ENCODE data around the gene KDM5B. TPM values are rescaled to one million over a fixed set of nuclear protein-coding genes. Genes with fewer than 3 reads are reported as not detected.

The KDM5B gene
- total and polyA plus RNA-seq, 9 of the 15 experiments (the other 6 are each of a cell fraction or from before 2014, with no cell fraction given): 15.4 to 90.6 (median 57.1) TPM

- TF ChIP-seq DPF2 (IDR thresholded peaks at IDR 0.05): peak; percentile 86
- TF ChIP-seq PHF20 (IDR thresholded peaks at IDR 0.05; ENCODE audit: partially characterized antibody): no peak
- peak; percentile 37; the same call in 1 of the 2 replicates for TF ChIP-seq ZFX (CRISPR knock-in tag; IDR thresholded peaks at IDR 0.05)
- TF ChIP-seq ZNF76 (CRISPR knock-in tag; IDR thresholded peaks at IDR 0.05; ENCODE audit: borderline replicate concordance): no peak
- TF ChIP-seq, protein P1, sequence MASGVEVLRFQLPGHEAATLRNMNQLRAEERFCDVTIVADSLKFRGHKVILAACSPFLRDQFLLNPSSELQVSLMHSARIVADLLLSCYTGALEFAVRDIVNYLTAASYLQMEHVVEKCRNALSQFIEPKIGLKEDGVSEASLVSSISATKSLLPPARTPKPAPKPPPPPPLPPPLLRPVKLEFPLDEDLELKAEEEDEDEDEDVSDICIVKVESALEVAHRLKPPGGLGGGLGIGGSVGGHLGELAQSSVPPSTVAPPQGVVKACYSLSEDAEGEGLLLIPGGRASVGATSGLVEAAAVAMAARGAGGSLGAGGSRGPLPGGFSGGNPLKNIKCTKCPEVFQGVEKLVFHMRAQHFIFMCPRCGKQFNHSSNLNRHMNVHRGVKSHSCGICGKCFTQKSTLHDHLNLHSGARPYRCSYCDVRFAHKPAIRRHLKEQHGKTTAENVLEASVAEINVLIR (CRISPR knock-in tag; IDR thresholded peaks at IDR 0.05): no peak
- no peak for TF ChIP-seq SNRNP70 (optimal IDR thresholded peaks at IDR 0.05; ENCODE audit: low read depth, low read length)
- peak; percentile 51; the same call in 1 of the 2 replicates for TF ChIP-seq ZBTB33 (CRISPR knock-in tag; IDR thresholded peaks at IDR 0.05)
- TF ChIP-seq ARNT (IDR thresholded peaks at IDR 0.05): 0 out of 4 replicates have a peak, but pooled peaks of 1 of the 2 experiments have one; percentile 3
- TF ChIP-seq, protein P2, sequence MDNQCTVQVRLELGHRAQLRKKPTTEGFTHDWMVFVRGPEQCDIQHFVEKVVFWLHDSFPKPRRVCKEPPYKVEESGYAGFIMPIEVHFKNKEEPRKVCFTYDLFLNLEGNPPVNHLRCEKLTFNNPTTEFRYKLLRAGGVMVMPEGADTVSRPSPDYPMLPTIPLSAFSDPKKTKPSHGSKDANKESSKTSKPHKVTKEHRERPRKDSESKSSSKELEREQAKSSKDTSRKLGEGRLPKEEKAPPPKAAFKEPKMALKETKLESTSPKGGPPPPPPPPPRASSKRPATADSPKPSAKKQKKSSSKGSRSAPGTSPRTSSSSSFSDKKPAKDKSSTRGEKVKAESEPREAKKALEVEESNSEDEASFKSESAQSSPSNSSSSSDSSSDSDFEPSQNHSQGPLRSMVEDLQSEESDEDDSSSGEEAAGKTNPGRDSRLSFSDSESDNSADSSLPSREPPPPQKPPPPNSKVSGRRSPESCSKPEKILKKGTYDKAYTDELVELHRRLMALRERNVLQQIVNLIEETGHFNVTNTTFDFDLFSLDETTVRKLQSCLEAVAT (IDR thresholded peaks at IDR 0.05): peak in 1 of 2 experiments; percentile 56; a peak in 1 of 4 replicates
- no peak for TF ChIP-seq HLTF (IDR thresholded peaks at IDR 0.05)
- TF ChIP-seq SREBF2 (CRISPR knock-in tag; IDR thresholded peaks at IDR 0.05): 0 out of 2 replicates have a peak, but pooled peaks have one; percentile 54
- TF ChIP-seq ZNF316 (IDR thresholded peaks at IDR 0.05): peak; percentile 86
- TF ChIP-seq, protein P3, sequence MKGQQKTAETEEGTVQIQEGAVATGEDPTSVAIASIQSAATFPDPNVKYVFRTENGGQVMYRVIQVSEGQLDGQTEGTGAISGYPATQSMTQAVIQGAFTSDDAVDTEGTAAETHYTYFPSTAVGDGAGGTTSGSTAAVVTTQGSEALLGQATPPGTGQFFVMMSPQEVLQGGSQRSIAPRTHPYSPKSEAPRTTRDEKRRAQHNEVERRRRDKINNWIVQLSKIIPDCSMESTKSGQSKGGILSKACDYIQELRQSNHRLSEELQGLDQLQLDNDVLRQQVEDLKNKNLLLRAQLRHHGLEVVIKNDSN (CRISPR knock-in tag; IDR thresholded peaks at IDR 0.05): no peak
- TF ChIP-seq MAFK (IDR thresholded peaks at IDR 0.05; ENCODE audit: low read length): peak; percentile 39; the same call in 1 of the 2 replicates
- TF ChIP-seq, protein P4, sequence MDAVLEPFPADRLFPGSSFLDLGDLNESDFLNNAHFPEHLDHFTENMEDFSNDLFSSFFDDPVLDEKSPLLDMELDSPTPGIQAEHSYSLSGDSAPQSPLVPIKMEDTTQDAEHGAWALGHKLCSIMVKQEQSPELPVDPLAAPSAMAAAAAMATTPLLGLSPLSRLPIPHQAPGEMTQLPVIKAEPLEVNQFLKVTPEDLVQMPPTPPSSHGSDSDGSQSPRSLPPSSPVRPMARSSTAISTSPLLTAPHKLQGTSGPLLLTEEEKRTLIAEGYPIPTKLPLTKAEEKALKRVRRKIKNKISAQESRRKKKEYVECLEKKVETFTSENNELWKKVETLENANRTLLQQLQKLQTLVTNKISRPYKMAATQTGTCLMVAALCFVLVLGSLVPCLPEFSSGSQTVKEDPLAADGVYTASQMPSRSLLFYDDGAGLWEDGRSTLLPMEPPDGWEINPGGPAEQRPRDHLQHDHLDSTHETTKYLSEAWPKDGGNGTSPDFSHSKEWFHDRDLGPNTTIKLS (IDR thresholded peaks at IDR 0.05; ENCODE audit: borderline replicate concordance, low read depth): no peak
- no peak for TF ChIP-seq BACH1 (tag; IDR thresholded peaks at IDR 0.05)
- TF ChIP-seq RB1 (IDR thresholded peaks at IDR 0.05; ENCODE audit: low read depth): no peak
- TF ChIP-seq BRF2 (IDR thresholded peaks at IDR 0.05; ENCODE audit: borderline replicate concordance, insufficient read depth, insufficient read length): no peak
- TF ChIP-seq ZSCAN29 (IDR thresholded peaks at IDR 0.05): 0 out of 2 replicates have a peak, but pooled peaks have one; percentile 43
- TF ChIP-seq SMARCA4 (IDR thresholded peaks at IDR 0.05): 0 out of 2 replicates have a peak, but pooled peaks have one; percentile 67
Measured at GRCh38 chr1:202802998-202803932, 5.0 kb downstream of the KDM5B start (continued).

All from K562 (cell line).